ENCODE results near the gene POU3F3.

POU3F3 gene

GRCh38 chr2:104864280-104865095 lies 10.6 kb downstream of the POU3F3 start:
- Mint-ChIP-seq H3K36me3 (no peaks in the 10 kb centered on the region), H3K27ac (no peak overlapping the region), H3K4me1 (peaks cover 25% of the 10 kb centered on the region), H3K4me3 (no peak overlapping the region), H3K9me3 (no peaks in the 10 kb centered on the region), H3K27me3 (peaks cover 89% of the 10 kb centered on the region)
- no peak for ATAC-seq

DNA sequence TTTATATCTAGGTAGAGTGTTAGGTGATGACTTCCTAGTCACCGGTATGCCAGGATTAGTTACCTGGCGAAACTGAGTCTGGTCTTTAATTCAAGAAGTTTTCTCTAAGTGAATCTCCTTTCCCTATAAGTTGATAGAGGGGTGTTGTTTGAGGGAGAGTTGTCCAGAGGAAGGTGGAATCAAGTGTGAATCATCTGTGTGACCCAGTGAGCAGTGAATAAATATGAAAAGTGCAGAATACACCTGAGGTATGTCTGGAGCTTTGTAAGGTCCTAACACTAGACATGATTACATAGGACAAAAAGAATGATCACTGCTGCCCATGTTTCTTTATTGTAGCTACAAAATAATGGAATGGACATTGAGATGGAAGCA lies 11.2 kb downstream of the POU3F3 start:
- ATAC-seq = no peak
- no peaks in the 10 kb centered on the region for H3K36me3 Mint-ChIP-seq

DNA sequence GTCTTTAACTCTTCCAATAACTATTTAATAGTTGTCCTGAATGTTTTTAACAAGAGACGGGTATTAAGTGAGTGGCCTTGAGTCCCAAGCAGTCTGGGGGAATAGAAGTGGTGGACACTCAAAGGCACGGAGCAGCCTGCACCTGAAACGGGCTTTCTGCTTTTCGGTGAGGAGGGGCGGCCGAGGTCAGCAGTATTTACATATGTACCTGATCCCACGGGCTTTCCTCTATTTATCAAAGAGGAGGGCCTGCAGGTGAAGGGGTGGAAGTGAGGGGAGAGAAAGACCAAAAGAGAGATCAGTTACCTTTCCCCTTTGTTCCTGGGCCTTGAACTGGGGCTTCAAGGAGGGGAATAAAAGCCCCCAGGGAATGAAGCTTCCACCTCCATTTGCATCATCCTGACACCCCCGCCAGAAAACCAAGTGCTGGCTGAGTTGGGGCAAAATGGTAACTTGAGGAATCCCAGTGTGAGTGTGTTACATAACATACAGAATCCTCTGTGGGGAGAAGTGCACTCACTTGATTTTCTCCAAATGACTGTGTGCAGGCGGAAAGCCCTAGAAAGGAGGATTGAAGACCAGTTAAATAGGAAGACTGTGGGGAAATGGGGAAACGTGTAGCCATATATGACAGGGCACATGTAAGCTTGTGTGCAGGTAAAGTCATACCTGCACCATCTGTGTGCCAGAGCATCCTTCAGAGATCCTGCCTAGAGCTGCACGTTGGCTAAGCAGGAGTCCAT lies 12.4 kb downstream of the POU3F3 start:
- Mint-ChIP-seq H3K27me3 (peaks cover 93% of the 10 kb centered on the region), H3K36me3 (no peaks in the 10 kb centered on the region), H3K4me1 (peaks cover 23% of the 10 kb centered on the region), H3K27ac (no peak overlapping the region), H3K9me3 (no peaks in the 10 kb centered on the region), H3K4me3 (no peak overlapping the region)
- ATAC-seq = no peak

More for the DNA sequence above, 11.2 kb downstream of the POU3F3 start:
- Mint-ChIP-seq H3K27ac (no peak overlapping the region), H3K27me3 (peaks cover 88% of the 10 kb centered on the region), H3K4me3 (no peak overlapping the region), H3K4me1 (peaks cover 25% of the 10 kb centered on the region), H3K9me3 (no peaks in the 10 kb centered on the region)

GRCh38 chr2:104866883-104867812 lies 13.2 kb downstream of the POU3F3 start:
- peak; percentile 34 for ATAC-seq
- Mint-ChIP-seq H3K27me3 (peaks cover 92% of the 10 kb centered on the region), H3K36me3 (no peaks in the 10 kb centered on the region), H3K4me3 (no peak overlapping the region), H3K4me1 (peaks cover 20% of the 10 kb centered on the region), H3K27ac (no peak overlapping the region), H3K9me3 (no peaks in the 10 kb centered on the region)

- no peak overlapping the region for H3K27ac Mint-ChIP-seq
- no peak for ATAC-seq
- no peaks in the 10 kb centered on the region for H3K9me3 Mint-ChIP-seq
- no peak overlapping the region for H3K4me3 Mint-ChIP-seq
- H3K4me1 Mint-ChIP-seq = peaks cover 26% of the 10 kb centered on the region
- H3K27me3 Mint-ChIP-seq = peaks cover 91% of the 10 kb centered on the region
- H3K36me3 Mint-ChIP-seq = no peaks in the 10 kb centered on the region
Measured at GRCh38 chr2:104867813-104868504, 14.0 kb downstream of the POU3F3 start.

- Mint-ChIP-seq H3K27ac (no peak overlapping the region), H3K27me3 (peaks cover 89% of the 10 kb centered on the region), H3K4me3 (no peak overlapping the region), H3K9me3 (no peaks in the 10 kb centered on the region), H3K36me3 (no peaks in the 10 kb centered on the region), H3K4me1 (peaks cover 30% of the 10 kb centered on the region)
- ATAC-seq = no peak
Measured at GRCh38 chr2:104868505-104868866, 14.6 kb downstream of the POU3F3 start.

DNA sequence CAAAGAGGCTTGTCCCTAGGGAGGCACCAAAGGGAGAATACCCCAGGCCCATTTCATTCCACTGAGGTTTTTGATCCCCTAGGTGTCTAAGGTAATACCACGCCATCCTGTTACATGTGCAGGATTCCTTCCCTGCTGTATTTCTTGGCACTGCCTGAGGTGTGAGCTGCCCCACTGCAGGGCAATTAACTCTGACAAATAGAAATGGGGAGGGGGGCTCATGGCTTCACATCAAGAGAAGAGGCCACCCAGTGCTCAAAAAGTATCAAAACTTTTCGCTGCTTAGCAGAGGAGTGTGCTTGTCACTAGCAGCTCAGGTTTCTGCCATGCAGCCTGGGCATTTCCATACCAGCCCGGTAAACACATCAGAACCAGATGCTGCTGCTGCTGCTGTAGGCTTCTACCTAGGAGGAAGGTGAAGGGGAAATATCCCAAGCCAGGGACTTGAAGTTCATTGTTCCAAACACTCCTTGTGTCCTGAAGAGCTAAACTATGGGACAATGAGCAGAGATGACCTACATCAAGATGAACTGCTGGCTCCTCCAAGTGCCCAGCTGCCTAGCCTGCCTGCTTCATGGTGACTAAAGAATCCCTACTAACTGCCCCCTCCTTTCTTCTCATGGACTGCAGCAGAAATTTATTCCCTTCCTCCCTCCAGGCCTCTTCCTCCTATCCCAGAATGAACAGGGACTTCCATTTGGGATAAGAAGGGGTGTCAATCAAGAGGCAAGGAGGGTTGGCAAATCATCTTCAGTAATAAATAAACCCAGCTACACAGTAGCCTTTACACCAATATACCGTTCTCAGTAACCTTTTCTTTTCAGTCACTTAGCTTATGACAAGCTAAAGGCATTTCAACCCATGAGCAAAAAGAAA lies 16.4 kb downstream of the POU3F3 start:
- no peak overlapping the region for H3K4me3 Mint-ChIP-seq
- H3K4me1 Mint-ChIP-seq = peaks cover 35% of the 10 kb centered on the region
- ATAC-seq = no peak
- peaks cover 78% of the 10 kb centered on the region for H3K27me3 Mint-ChIP-seq
- H3K9me3 Mint-ChIP-seq = no peaks in the 10 kb centered on the region
- no peaks in the 10 kb centered on the region for H3K36me3 Mint-ChIP-seq
- H3K27ac Mint-ChIP-seq = no peak overlapping the region

- H3K4me1 Mint-ChIP-seq = peaks cover 35% of the 10 kb centered on the region
- no peak overlapping the region for H3K27ac Mint-ChIP-seq
- H3K36me3 Mint-ChIP-seq = no peaks in the 10 kb centered on the region
- peak overlapping the region; percentile 76 for H3K4me3 Mint-ChIP-seq
- ATAC-seq = no peak
- H3K9me3 Mint-ChIP-seq = no peaks in the 10 kb centered on the region
- peaks cover 65% of the 10 kb centered on the region for H3K27me3 Mint-ChIP-seq
Measured at GRCh38 chr2:104871649-104871971, 17.7 kb downstream of the POU3F3 start.

DNA sequence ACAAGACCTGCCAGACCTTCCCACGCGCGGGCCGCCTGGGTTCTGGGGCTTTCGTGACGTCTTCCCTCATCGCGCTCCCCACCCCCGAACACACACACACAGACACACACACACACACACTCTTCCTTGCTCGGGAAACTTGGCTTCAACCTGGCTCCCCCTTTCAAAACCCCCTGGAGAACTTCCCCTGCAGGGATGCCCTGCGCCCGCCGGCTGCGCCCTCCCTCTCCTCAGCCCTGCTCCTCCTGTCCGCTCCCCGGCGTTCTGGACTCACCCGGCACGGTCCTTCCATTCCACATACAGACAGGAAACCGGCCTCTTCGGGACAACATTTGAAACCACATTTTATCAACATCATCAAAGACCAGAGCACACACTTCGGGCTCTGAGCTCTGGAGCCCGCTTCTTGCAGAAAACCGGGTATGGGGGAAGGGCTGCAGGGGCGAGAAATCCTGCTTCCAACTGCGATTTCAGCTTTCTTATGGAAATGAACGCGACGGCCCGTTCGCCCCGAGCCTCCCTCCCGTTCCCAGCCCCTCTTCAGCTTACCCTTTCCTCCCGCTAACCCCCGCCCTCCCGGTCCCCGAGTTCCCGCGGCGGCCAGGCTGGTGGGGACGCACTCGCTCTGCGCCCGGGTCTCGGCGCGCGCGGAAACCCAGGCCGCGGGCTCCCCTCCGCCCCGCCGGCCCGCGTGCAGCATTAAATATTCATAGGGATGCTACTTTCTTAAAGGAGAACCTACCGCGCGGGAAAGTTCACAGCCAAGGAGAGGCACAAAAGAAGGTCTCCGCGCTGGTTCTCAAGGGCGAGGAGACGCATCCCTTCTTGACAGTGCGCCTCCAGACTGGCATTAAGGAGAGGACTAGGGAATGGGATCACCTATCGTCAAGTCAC lies 18.3 kb downstream of the POU3F3 start:
- Mint-ChIP-seq H3K4me3 (peak overlapping the region; percentile 79), H3K27ac (no peak overlapping the region), H3K9me3 (no peaks in the 10 kb centered on the region), H3K4me1 (peaks cover 29% of the 10 kb centered on the region), H3K27me3 (peaks cover 59% of the 10 kb centered on the region), H3K36me3 (no peaks in the 10 kb centered on the region)
- ATAC-seq = no peak

DNA sequence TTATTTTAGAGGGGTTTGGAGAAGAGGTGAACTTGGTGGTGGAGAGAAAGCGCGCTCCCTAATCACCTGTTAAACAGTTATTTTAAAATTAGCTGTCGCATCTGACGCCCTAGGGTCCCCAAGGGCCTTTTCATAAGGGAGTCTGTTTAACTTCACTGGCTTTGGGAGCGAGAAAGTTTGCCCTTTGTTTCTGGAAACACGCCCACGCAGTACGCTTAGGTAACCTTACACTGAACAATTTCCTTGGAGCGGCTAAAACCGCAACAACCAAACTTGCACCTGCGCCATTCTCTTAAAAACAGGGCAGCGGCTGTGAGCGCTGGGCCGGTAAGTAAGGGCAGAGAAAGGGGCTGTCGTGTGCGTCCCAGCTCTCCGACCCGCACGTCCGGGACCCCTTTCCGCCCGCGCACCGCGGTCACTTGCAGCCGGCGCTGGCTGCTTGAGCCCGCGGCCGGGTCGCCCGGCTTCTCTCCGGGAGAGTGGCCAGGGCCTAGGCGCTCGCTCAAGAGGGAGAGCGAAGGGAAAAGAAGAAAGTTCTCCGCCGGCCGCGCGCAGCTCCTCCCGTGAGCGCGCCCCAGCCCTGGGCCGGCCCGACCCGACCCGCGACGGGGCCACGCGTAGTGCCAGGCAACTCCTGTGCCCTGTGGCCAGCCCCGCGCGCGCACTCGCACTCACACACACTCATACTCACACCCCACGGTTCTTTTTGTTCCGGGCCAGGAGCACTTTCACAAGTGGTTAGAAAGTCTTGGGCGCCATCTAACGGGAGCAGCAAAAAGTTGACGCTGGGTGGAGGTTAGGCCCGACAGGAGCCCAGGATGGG lies 19.2 kb downstream of the POU3F3 start:
- no peaks in the 10 kb centered on the region for H3K9me3 Mint-ChIP-seq
- peaks cover 50% of the 10 kb centered on the region for H3K27me3 Mint-ChIP-seq
- peaks cover 22% of the 10 kb centered on the region for H3K4me1 Mint-ChIP-seq
- no peaks in the 10 kb centered on the region for H3K36me3 Mint-ChIP-seq
- H3K4me3 Mint-ChIP-seq = peak overlapping the region; percentile 79
- H3K27ac Mint-ChIP-seq = peak overlapping the region; percentile 38
- ATAC-seq = peak; percentile 84

GRCh38 chr2:104873689-104874054 lies 19.8 kb downstream of the POU3F3 start:
- Mint-ChIP-seq H3K9me3 (no peaks in the 10 kb centered on the region), H3K36me3 (no peaks in the 10 kb centered on the region), H3K4me1 (peaks cover 22% of the 10 kb centered on the region), H3K27me3 (peaks cover 47% of the 10 kb centered on the region), H3K4me3 (peak overlapping the region; percentile 79), H3K27ac (peak overlapping the region; percentile 38)
- ATAC-seq = no peak

- H3K27me3 Mint-ChIP-seq = peaks cover 47% of the 10 kb centered on the region
- no peaks in the 10 kb centered on the region for H3K36me3 Mint-ChIP-seq
- H3K4me3 Mint-ChIP-seq = no peak overlapping the region
- ATAC-seq = no peak
- H3K9me3 Mint-ChIP-seq = no peaks in the 10 kb centered on the region
- H3K4me1 Mint-ChIP-seq = peaks cover 22% of the 10 kb centered on the region
- H3K27ac Mint-ChIP-seq = no peak overlapping the region
Measured at GRCh38 chr2:104874230-104874629, 20.3 kb downstream of the POU3F3 start.

- H3K27ac Mint-ChIP-seq = no peak overlapping the region
- ATAC-seq = no peak
- H3K9me3 Mint-ChIP-seq = no peaks in the 10 kb centered on the region
- H3K27me3 Mint-ChIP-seq = peaks cover 41% of the 10 kb centered on the region
- peaks cover 22% of the 10 kb centered on the region for H3K4me1 Mint-ChIP-seq
- H3K36me3 Mint-ChIP-seq = no peaks in the 10 kb centered on the region
- H3K4me3 Mint-ChIP-seq = no peak overlapping the region
Measured at GRCh38 chr2:104875262-104875661, 21.3 kb downstream of the POU3F3 start.
